ENCODE results near the gene ALDH1L1.

DNA sequence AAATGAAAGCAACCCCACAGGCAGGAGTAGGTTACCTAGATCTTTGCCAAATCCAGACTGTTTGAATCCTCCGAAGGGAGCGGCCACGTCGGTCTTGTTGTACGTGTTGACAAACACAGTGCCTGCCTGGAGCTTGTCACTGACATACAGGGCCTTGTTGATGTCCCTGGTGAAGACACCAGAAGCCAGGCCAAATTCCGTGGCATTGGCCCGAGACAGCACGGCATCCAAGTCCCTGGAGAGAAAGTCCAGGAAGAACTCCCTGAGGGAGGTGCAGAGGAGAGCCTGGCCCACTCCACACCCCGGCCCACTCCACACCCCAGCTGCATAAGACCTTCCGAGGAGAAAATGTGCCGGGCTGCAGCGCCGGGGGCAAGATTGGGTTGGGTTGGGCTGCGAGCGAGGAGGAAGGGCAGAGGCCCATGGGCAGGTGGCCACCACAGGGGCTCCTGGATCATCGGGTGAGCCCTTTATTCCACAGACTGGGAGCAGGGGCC is 74.6 kb downstream of the ALDH1L1 start:
- TF ChIP-seq POLR2AphosphoS5 (IDR thresholded peaks at IDR 0.05; ENCODE audit: low read depth, low read length) = no peak
- TF ChIP-seq, protein P1, sequence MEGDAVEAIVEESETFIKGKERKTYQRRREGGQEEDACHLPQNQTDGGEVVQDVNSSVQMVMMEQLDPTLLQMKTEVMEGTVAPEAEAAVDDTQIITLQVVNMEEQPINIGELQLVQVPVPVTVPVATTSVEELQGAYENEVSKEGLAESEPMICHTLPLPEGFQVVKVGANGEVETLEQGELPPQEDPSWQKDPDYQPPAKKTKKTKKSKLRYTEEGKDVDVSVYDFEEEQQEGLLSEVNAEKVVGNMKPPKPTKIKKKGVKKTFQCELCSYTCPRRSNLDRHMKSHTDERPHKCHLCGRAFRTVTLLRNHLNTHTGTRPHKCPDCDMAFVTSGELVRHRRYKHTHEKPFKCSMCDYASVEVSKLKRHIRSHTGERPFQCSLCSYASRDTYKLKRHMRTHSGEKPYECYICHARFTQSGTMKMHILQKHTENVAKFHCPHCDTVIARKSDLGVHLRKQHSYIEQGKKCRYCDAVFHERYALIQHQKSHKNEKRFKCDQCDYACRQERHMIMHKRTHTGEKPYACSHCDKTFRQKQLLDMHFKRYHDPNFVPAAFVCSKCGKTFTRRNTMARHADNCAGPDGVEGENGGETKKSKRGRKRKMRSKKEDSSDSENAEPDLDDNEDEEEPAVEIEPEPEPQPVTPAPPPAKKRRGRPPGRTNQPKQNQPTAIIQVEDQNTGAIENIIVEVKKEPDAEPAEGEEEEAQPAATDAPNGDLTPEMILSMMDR (IDR thresholded peaks at IDR 0.05) = no peak
- TF ChIP-seq, protein P2, sequence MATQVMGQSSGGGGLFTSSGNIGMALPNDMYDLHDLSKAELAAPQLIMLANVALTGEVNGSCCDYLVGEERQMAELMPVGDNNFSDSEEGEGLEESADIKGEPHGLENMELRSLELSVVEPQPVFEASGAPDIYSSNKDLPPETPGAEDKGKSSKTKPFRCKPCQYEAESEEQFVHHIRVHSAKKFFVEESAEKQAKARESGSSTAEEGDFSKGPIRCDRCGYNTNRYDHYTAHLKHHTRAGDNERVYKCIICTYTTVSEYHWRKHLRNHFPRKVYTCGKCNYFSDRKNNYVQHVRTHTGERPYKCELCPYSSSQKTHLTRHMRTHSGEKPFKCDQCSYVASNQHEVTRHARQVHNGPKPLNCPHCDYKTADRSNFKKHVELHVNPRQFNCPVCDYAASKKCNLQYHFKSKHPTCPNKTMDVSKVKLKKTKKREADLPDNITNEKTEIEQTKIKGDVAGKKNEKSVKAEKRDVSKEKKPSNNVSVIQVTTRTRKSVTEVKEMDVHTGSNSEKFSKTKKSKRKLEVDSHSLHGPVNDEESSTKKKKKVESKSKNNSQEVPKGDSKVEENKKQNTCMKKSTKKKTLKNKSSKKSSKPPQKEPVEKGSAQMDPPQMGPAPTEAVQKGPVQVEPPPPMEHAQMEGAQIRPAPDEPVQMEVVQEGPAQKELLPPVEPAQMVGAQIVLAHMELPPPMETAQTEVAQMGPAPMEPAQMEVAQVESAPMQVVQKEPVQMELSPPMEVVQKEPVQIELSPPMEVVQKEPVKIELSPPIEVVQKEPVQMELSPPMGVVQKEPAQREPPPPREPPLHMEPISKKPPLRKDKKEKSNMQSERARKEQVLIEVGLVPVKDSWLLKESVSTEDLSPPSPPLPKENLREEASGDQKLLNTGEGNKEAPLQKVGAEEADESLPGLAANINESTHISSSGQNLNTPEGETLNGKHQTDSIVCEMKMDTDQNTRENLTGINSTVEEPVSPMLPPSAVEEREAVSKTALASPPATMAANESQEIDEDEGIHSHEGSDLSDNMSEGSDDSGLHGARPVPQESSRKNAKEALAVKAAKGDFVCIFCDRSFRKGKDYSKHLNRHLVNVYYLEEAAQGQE (IDR thresholded peaks at IDR 0.05; ENCODE audit: insufficient read depth in 1 of 2, low read depth in 2 of 2, low read length in 1 of 2) = no peak
- no peak for TF ChIP-seq TCF7L2 (IDR thresholded peaks at IDR 0.05; ENCODE audit: low read depth, low read length)
- no peak for TF ChIP-seq SIN3A (IDR thresholded peaks at IDR 0.05; ENCODE audit: borderline replicate concordance, insufficient read depth, low read depth, low read length)
